ENCODE measurements around the gene MTMR4. TPM values are rescaled to one million over a fixed set of nuclear protein-coding genes. Genes with fewer than 3 reads are reported as not detected.

The MTMR4 gene
- polyA plus RNA-seq, 1 of the 3 experiments (the other 2 are of a cell fraction): 23.3 TPM

DNA sequence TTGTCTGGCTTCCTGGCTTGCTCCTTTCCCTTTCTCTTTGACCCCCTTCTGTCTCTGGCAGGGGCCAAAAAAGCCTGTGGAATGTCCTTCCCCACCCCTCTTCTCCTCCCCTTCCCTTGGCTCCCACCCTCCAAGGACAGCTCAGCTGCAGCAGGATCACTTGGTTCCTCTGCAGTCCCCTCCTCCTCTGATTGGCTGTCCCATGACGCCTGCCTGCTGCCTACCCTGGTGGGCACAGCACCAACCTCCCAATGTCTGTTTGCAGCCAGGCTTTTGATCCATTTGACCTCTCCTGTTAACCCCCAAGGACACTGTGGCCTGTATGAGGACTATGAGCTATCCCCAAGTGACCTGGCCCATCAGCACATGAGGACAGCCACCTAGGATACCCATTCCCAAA is 14.8 kb upstream of the MTMR4 start:
- Histone ChIP-seq H3K9ac (no peak overlapping the region), H3K9me3 (no peaks in the 10 kb centered on the region), H3K4me1 (ENCODE audit: control insufficient read depth in 1 of 2, insufficient read depth in 2 of 2, low read depth in 1 of 2, low read length in 1 of 2) (peaks cover 9 to 29% of the 10 kb centered on the region in 2 experiments; a peak in 3 of 4 replicates), H3K4me2 (no peak overlapping the region), H2AFZ (ENCODE audit: low read depth) (no peak overlapping the region), H3K4me3 (ENCODE audit: low read depth in 2 of 2, low read length in 1 of 2) (no peak overlapping the region), H3K27ac (ENCODE audit: low read depth in 2 of 2, low read length in 1 of 2) (no peak overlapping the region), H3K79me2 (ENCODE audit: insufficient read depth) (no peaks in the 10 kb centered on the region), H3F3A (replicated peaks; ENCODE audit: insufficient read depth) (peaks cover 5% of the 10 kb centered on the region), H3K27me3 (ENCODE audit: insufficient read depth) (no peaks in the 10 kb centered on the region), H3K9me2 (no peaks in the 10 kb centered on the region), H4K20me1 (ENCODE audit: insufficient read depth) (no peaks in the 10 kb centered on the region), H3K36me3 (replicated peaks in 1 of 2; ENCODE audit: control insufficient read depth in 1 of 2, insufficient read depth in 2 of 2, low read length in 1 of 2) (no peaks in the 10 kb centered on the region)
- TF ChIP-seq GATA2 (CRISPR knock-in tag; IDR thresholded peaks at IDR 0.05) (no peak), RCOR1 (IDR thresholded peaks at IDR 0.05; ENCODE audit: low read length) (no peak), SMC3 (IDR thresholded peaks at IDR 0.05; ENCODE audit: low read depth, low read length) (no peak), TAF1 (IDR thresholded peaks at IDR 0.05; ENCODE audit: borderline replicate concordance, low read depth, low read length) (no peak), NFIC (IDR thresholded peaks at IDR 0.05; ENCODE audit: borderline replicate concordance) (no peak), RAD21 (IDR thresholded peaks at IDR 0.05; ENCODE audit: low read length) (no peak), CHD2 (IDR thresholded peaks at IDR 0.05; ENCODE audit: low read length, partially characterized antibody) (no peak), USF2 (IDR thresholded peaks at IDR 0.05; ENCODE audit: borderline replicate concordance, low read depth, low read length) (no peak), FOSL2 (IDR thresholded peaks at IDR 0.05; ENCODE audit: borderline replicate concordance, low read depth) (no peak), FOXM1 (IDR thresholded peaks at IDR 0.05; ENCODE audit: low read depth) (no peak), MEF2A (IDR thresholded peaks at IDR 0.05; ENCODE audit: borderline replicate concordance, low read depth) (no peak), IRF3 (IDR thresholded peaks at IDR 0.05; ENCODE audit: low read depth, low read length) (no peak), SIN3A (IDR thresholded peaks at IDR 0.05; ENCODE audit: borderline replicate concordance, low read depth, low read length) (no peak)
- TF ChIP-seq, protein P1, sequence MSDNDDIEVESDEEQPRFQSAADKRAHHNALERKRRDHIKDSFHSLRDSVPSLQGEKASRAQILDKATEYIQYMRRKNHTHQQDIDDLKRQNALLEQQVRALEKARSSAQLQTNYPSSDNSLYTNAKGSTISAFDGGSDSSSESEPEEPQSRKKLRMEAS (IDR thresholded peaks at IDR 0.05; ENCODE audit: low read depth): no peak
- TF ChIP-seq, protein P2, sequence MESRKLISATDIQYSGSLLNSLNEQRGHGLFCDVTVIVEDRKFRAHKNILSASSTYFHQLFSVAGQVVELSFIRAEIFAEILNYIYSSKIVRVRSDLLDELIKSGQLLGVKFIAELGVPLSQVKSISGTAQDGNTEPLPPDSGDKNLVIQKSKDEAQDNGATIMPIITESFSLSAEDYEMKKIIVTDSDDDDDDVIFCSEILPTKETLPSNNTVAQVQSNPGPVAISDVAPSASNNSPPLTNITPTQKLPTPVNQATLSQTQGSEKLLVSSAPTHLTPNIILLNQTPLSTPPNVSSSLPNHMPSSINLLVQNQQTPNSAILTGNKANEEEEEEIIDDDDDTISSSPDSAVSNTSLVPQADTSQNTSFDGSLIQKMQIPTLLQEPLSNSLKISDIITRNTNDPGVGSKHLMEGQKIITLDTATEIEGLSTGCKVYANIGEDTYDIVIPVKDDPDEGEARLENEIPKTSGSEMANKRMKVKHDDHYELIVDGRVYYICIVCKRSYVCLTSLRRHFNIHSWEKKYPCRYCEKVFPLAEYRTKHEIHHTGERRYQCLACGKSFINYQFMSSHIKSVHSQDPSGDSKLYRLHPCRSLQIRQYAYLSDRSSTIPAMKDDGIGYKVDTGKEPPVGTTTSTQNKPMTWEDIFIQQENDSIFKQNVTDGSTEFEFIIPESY (IDR thresholded peaks at IDR 0.05; ENCODE audit: borderline replicate concordance, low read depth): no peak
- no peak for DNase-seq
- ChIA-PET POLR2A (no interaction called here), CTCF (interaction anchor here (1.2 to 10.3 kb wide), 4 partner anchors 9 to 181 kb away, joined by 3 to 112 read pairs (median 6); no protein-coding TSS in a partner anchor)
- 90% methylated on average over 1 of the region's 1 CpG for WGBS (ENCODE audit: low lambda C conversion rate)
